Mesothelial cell of epicardium (in vitro differentiated cells): ENCODE data around the gene LGI4. TPM values are rescaled to one million over a fixed set of nuclear protein-coding genes. Genes with fewer than 3 reads are reported as not detected.

Experiments used
- DNase-seq, 2 experiments: peaks; one replicate each; pipeline ENCODE4 v3.0.0; 2021; ENCODE audit warnings: low spot score in 2 of 2; ENCODE audit not compliant: unreplicated experiment in 2 of 2
- H3K27ac Mint-ChIP-seq: 2 replicates; pipeline ENCODE4 v1.8.0; 2021; ENCODE audit warnings: mixed read lengths
- H3K27me3 Mint-ChIP-seq: 2 replicates; pipeline ENCODE4 v1.8.0; 2021; ENCODE audit warnings: low read depth, mixed read lengths
- H3K36me3 Mint-ChIP-seq: 2 replicates; pipeline ENCODE4 v1.8.0; 2021; ENCODE audit warnings: mixed read lengths
- H3K4me1 Mint-ChIP-seq: 2 replicates; pipeline ENCODE4 v1.8.0; 2021; ENCODE audit warnings: mixed read lengths
- H3K4me3 Mint-ChIP-seq: 2 replicates; pipeline ENCODE4 v1.8.0; 2021; ENCODE audit warnings: mild to moderate bottlenecking, moderate library complexity, mixed read lengths
- H3K9me3 Mint-ChIP-seq: 2 replicates; pipeline ENCODE4 v1.8.0; 2021; ENCODE audit warnings: mixed read lengths
- CTCF ChIP-seq: fragments of 200-600 bp; sonication (generic); IDR thresholded peaks from one replicate; pipeline ENCODE4 v1.5.0; 2021; ENCODE audit warnings: antibody characterized with exemption; ENCODE audit not compliant: unreplicated experiment
- total RNA-seq: library from RNA; stranded (reverse); gene quantifications from 3 replicates; pipeline ENCODE4 v1.2.1, GENCODE V29; 2021

The LGI4 gene
- total RNA-seq, 1 donor from 2014 or later: 1.4 TPM

GRCh38 chr19:35125749-35126623, 8.9 kb downstream of the LGI4 start:
- no peaks in the 10 kb centered on the region for H3K27me3 Mint-ChIP-seq
- no peak overlapping the region for H3K27ac Mint-ChIP-seq
- no peak for DNase-seq
- no peak for TF ChIP-seq CTCF
- no peak overlapping the region for H3K4me3 Mint-ChIP-seq
- H3K4me1 Mint-ChIP-seq: no peaks in the 10 kb centered on the region
- H3K36me3 Mint-ChIP-seq: no peaks in the 10 kb centered on the region
- H3K9me3 Mint-ChIP-seq: no peaks in the 10 kb centered on the region

GRCh38 chr19:35125270-35125717, 9.6 kb downstream of the LGI4 start:
- Mint-ChIP-seq H3K4me3 (no peak overlapping the region), H3K27me3 (no peaks in the 10 kb centered on the region), H3K27ac (no peak overlapping the region), H3K9me3 (no peaks in the 10 kb centered on the region), H3K36me3 (no peaks in the 10 kb centered on the region), H3K4me1 (no peaks in the 10 kb centered on the region)
- TF ChIP-seq CTCF: no peak
- DNase-seq: no peak

GRCh38 chr19:35124098-35125060, 10.5 kb downstream of the LGI4 start:
- no peak for TF ChIP-seq CTCF
- Mint-ChIP-seq H3K27me3 (no peaks in the 10 kb centered on the region), H3K4me3 (peak overlapping the region; percentile 52), H3K27ac (no peak overlapping the region), H3K36me3 (no peaks in the 10 kb centered on the region), H3K4me1 (no peaks in the 10 kb centered on the region), H3K9me3 (no peaks in the 10 kb centered on the region)
- DNase-seq: peak; percentile 64 to 78

GRCh38 chr19:35123573-35123972, 11.3 kb downstream of the LGI4 start:
- no peak for TF ChIP-seq CTCF
- Mint-ChIP-seq H3K36me3 (no peaks in the 10 kb centered on the region), H3K4me3 (peak overlapping the region; percentile 52), H3K9me3 (no peaks in the 10 kb centered on the region), H3K4me1 (no peaks in the 10 kb centered on the region), H3K27me3 (no peaks in the 10 kb centered on the region), H3K27ac (no peak overlapping the region)
- no peak for DNase-seq

- no peak overlapping the region for H3K4me3 Mint-ChIP-seq
- no peaks in the 10 kb centered on the region for H3K4me1 Mint-ChIP-seq
- DNase-seq: no peak
- H3K36me3 Mint-ChIP-seq: no peaks in the 10 kb centered on the region
- H3K9me3 Mint-ChIP-seq: no peaks in the 10 kb centered on the region
- H3K27me3 Mint-ChIP-seq: no peaks in the 10 kb centered on the region
- H3K27ac Mint-ChIP-seq: no peak overlapping the region
- TF ChIP-seq CTCF: no peak
Observed at GRCh38 chr19:35122687-35123551, 11.9 kb downstream of the LGI4 start.
